BE2C (cell line): ENCODE data around the gene DNAH14.
"Not testable (repeated sequence)": the region's sequence is repeated elsewhere in the genome, so short reads cannot be mapped to it uniquely, and the experiment has no call there.

Source experiments
- DNase-seq: peaks from one replicate; pipeline ENCODE4 v3.0.0-alpha.2; 2020
- H3K27me3 ChIP-seq: fragments of 250-450 bp; sonication (Bioruptor Pico); 2 replicates; pipeline ENCODE4 v1.5.1; 2020; ENCODE audit warnings: mild to moderate bottlenecking
- H3K36me3 ChIP-seq: fragments of 250-450 bp; sonication (Bioruptor Pico); 2 replicates; pipeline ENCODE4 v1.5.1; 2020; ENCODE audit warnings: mild to moderate bottlenecking
- H3K4me1 ChIP-seq: fragments of 250-450 bp; sonication (Bioruptor Pico); 2 replicates; pipeline ENCODE4 v1.5.1; 2020
- H3K4me3 ChIP-seq: 2 replicates; pipeline ENCODE4 v1.5.1; 2011; ENCODE audit warnings: low read depth, low read length
- H3K9me3 ChIP-seq: fragments of 250-450 bp; sonication (Bioruptor Pico); 2 replicates; pipeline ENCODE4 v1.5.1; 2020
- TF ChIP-seq, protein P1 (sequence below): IDR thresholded peaks from 2 replicates; pipeline ENCODE4 v1.5.1; 2012; ENCODE audit warnings: mild to moderate bottlenecking, low read depth, low read length

Gene DNAH14

GRCh38 chr1:225321784-225322183, 392.3 kb downstream of the DNAH14 start:
- Histone ChIP-seq H3K27me3 (no peaks in the 10 kb centered on the region; the same call in none of the 2 replicates), H3K4me1 (no peaks in the 10 kb centered on the region), H3K4me3 (no peak overlapping the region), H3K36me3 (no peaks in the 10 kb centered on the region), H3K9me3 (no peaks in the 10 kb centered on the region)
- TF ChIP-seq, protein P1, sequence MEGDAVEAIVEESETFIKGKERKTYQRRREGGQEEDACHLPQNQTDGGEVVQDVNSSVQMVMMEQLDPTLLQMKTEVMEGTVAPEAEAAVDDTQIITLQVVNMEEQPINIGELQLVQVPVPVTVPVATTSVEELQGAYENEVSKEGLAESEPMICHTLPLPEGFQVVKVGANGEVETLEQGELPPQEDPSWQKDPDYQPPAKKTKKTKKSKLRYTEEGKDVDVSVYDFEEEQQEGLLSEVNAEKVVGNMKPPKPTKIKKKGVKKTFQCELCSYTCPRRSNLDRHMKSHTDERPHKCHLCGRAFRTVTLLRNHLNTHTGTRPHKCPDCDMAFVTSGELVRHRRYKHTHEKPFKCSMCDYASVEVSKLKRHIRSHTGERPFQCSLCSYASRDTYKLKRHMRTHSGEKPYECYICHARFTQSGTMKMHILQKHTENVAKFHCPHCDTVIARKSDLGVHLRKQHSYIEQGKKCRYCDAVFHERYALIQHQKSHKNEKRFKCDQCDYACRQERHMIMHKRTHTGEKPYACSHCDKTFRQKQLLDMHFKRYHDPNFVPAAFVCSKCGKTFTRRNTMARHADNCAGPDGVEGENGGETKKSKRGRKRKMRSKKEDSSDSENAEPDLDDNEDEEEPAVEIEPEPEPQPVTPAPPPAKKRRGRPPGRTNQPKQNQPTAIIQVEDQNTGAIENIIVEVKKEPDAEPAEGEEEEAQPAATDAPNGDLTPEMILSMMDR, result no peak
- no peak for DNase-seq

DNA sequence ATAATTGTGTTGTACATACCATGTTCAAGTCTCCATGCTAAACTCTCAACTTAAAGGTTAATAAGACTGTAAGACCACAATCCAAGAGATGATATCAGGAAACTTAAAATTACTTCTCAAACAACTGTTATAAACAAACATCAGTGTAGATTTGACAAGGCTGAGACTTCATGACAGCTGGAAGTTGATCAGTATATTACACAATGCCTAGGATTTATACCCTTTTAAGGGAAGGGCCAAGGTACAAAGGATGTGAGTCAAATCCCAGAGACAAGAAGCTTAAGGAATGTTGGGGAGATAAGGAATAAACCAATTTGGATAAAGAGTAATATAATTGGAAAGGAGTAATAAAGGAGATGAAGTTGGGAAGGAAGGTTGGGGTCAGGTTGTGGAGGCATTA, 399.6 kb downstream of the DNAH14 start:
- no peaks in the 10 kb centered on the region for H3K9me3 ChIP-seq
- H3K27me3 ChIP-seq, result no peaks in the 10 kb centered on the region
- H3K4me1 ChIP-seq, result no peaks in the 10 kb centered on the region
- H3K4me3 ChIP-seq, result no peak overlapping the region
- H3K36me3 ChIP-seq, result no peaks in the 10 kb centered on the region
- TF ChIP-seq, protein P1, result no peak
- no peak for DNase-seq

GRCh38 chr1:225329996-225330395, 400.5 kb downstream of the DNAH14 start:
- H3K4me1 ChIP-seq, H3K9me3 ChIP-seq, H3K4me3 ChIP-seq, H3K27me3 ChIP-seq, DNase-seq, H3K36me3 ChIP-seq: not testable (repeated sequence)

- no peaks in the 10 kb centered on the region for H3K36me3 ChIP-seq
- TF ChIP-seq, protein P1, result no peak
- H3K9me3 ChIP-seq, result no peaks in the 10 kb centered on the region
- H3K4me1 ChIP-seq, result no peaks in the 10 kb centered on the region
- no peak overlapping the region for H3K4me3 ChIP-seq
- DNase-seq, result no peak
- no peaks in the 10 kb centered on the region for H3K27me3 ChIP-seq
These were observed 403.2 kb downstream of the DNAH14 start for GRCh38 chr1:225332686-225333085.

GRCh38 chr1:225335098-225335778, 405.8 kb downstream of the DNAH14 start:
- H3K27me3 ChIP-seq, H3K4me3 ChIP-seq, H3K9me3 ChIP-seq, H3K4me1 ChIP-seq, H3K36me3 ChIP-seq, DNase-seq: not testable (repeated sequence)

- Histone ChIP-seq H3K36me3 (no peaks in the 10 kb centered on the region), H3K4me1 (no peaks in the 10 kb centered on the region), H3K9me3 (no peaks in the 10 kb centered on the region), H3K27me3 (no peaks in the 10 kb centered on the region), H3K4me3 (no peak overlapping the region)
- DNase-seq, result no peak
- TF ChIP-seq, protein P1, result no peak
These were observed 409.1 kb downstream of the DNAH14 start for GRCh38 chr1:225338545-225338944.

GRCh38 chr1:225341642-225342041, 412.2 kb downstream of the DNAH14 start:
- DNase-seq, result no peak
- no peaks in the 10 kb centered on the region for H3K27me3 ChIP-seq
- H3K36me3 ChIP-seq, result no peaks in the 10 kb centered on the region
- no peaks in the 10 kb centered on the region for H3K4me1 ChIP-seq
- H3K4me3 ChIP-seq, result no peak overlapping the region
- TF ChIP-seq, protein P1, result no peak
- no peaks in the 10 kb centered on the region for H3K9me3 ChIP-seq
